WI38 (cell line): ENCODE measurements around the gene PSMB11.

ENCODE experiments used
- H3K4me3 ChIP-seq: 2 replicates; pipeline ENCODE4 v1.5.1; 2011; ENCODE audit warnings: low read depth, mild to moderate bottlenecking, control low read depth, low read length
- TF ChIP-seq, protein P1 (sequence below): IDR thresholded peaks from 2 replicates; pipeline ENCODE4 v1.5.1; 2012; ENCODE audit warnings: low read depth, mild to moderate bottlenecking, control low read depth, low read length

Gene PSMB11

DNA sequence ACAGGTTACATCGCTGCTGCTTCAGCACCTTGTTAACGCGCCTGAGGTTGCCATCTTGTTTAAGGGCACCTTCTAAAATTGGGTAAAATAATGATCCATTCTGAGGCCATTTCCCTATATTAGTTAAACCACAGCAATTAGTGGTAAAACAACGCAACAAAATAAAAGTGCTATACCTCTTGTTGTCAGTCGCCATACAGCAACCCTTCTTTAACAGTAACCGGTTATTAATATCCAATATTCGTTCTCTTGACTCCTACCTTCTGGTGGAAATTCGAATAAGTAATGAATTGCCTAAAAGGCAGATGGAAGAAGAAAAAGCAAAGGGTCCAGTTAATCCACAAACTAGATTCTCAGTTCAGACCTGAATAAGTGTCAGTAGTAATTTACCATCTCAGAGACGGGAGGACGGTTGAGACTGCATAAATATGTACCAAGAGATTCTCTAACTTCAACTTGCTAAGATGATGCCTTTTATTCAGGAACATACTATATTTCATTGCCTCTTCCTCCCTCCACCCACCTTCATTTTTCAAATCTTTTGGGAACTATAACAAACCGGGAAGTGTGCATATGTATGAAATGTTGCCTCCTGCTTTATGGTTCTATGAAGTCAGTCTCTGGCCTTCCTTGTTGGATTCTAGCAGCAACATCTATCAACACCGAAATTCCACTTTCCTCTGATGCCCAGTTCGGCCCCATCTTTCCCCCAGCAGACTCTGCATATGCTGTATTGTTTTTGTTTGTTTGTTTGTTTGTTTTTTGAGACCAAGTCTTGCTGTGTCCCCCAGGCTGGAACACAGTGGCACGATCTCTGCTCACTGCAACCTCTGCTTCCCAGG is 6.5 kb upstream of the PSMB11 start:
- TF ChIP-seq, protein P1, sequence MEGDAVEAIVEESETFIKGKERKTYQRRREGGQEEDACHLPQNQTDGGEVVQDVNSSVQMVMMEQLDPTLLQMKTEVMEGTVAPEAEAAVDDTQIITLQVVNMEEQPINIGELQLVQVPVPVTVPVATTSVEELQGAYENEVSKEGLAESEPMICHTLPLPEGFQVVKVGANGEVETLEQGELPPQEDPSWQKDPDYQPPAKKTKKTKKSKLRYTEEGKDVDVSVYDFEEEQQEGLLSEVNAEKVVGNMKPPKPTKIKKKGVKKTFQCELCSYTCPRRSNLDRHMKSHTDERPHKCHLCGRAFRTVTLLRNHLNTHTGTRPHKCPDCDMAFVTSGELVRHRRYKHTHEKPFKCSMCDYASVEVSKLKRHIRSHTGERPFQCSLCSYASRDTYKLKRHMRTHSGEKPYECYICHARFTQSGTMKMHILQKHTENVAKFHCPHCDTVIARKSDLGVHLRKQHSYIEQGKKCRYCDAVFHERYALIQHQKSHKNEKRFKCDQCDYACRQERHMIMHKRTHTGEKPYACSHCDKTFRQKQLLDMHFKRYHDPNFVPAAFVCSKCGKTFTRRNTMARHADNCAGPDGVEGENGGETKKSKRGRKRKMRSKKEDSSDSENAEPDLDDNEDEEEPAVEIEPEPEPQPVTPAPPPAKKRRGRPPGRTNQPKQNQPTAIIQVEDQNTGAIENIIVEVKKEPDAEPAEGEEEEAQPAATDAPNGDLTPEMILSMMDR, result no peak
- H3K4me3 ChIP-seq, result peak overlapping the region; percentile 93

DNA sequence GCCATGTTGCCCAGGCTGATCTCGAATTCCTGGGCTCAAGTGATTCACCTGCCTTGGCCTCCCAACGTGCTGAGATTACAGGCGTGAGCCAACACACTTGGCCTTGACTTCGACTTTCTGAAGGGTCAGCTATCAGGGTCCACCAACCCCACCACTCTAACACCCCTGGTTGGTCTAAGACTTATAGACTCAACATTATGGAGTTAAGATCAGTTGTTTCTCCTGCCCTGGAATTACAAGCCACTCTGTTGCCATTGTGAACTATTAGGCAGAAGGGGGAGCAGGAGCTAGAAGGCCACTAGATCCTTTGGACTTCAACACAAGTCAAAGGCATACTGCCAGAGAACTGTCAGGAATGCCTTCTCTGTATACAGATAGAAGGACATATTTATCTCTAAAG is 1.9 kb upstream of the PSMB11 start:
- no peak overlapping the region for H3K4me3 ChIP-seq
- TF ChIP-seq, protein P1, result no peak

DNA sequence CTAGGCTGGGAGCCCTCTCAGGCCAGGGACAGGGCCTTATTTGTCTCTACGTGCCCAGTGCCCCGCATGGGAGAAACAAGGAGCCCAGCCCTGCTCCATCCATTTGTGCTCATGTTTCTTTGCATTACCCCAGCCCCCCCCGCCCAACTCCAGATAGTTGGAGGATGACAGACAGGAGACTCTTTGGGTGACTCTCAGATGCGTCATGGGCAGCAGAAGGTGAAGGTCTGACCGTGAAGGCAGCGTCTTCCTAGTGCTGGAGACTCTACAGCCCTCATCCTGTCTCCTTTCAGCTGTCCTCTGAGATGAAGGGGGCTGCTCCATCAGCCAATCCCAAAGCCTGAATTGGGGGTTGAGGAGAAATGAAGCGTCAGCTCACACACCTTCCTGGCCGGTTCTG is 283 bp upstream of the PSMB11 start:
- H3K4me3 ChIP-seq, result no peak overlapping the region
- TF ChIP-seq, protein P1, result no peak

DNA sequence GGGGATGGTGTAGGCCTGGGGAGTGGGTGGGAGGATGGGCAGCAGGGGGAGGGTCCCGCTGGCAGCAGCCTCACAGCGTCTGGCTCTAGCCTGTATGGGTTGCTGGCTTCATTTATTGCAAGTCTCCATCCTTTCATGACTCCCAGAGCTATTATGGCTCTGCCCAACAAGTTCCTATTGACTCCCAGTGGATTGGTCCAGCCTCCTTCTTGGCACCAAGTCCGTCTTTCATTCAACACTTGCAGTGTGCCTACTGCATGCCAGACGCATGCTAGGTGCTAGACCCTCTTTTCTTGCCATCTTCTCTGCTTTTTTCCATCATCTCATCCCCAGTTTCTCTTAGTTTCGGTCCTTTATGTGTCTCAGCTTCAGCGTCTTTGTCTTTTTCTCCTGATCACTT is 1.1 kb downstream of the PSMB11 start:
- H3K4me3 ChIP-seq, result no peak overlapping the region
- TF ChIP-seq, protein P1, result no peak

DNA sequence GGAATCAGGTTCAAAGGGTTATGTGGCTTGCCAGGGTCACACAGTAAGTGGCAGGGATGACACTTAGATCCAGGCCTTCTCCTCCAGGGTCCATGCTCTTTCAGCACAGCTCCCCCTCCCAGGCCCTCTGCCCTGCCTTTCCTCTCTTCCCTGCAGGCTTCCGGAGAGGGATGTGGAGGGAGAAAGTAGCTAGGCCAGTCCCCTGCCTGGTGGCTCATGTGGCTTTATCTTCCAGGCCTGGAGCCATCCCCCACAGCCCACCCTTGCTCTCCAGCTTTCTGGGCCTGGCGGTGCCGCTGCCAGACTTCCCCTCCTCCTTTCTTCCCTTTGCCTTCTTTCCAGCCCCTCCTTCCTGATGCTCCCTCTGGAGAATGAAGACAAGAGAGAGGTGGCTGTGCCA is 1.7 kb downstream of the PSMB11 start:
- H3K4me3 ChIP-seq, result no peak overlapping the region
- TF ChIP-seq, protein P1, result no peak

DNA sequence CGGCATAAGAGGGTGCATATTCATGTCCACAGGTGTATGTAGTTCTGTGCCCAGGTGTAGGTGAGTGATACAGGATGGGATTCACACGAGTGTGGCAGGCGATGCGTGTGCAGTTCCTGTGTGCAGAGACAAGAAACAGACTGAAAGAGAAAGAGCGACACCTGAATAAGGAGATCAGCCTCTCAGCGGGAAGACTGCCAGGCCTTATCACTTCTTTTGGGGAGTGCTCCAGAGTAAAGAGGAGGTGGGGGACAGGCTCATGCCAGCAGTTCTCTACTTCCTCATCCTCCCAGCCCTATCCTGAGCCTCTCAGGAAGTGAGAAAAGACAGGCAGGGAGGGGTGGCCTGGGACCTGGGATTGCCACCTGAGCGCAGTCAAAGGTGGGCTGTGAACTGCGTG is 2.8 kb downstream of the PSMB11 start:
- TF ChIP-seq, protein P1, result no peak
- H3K4me3 ChIP-seq, result no peak overlapping the region

DNA sequence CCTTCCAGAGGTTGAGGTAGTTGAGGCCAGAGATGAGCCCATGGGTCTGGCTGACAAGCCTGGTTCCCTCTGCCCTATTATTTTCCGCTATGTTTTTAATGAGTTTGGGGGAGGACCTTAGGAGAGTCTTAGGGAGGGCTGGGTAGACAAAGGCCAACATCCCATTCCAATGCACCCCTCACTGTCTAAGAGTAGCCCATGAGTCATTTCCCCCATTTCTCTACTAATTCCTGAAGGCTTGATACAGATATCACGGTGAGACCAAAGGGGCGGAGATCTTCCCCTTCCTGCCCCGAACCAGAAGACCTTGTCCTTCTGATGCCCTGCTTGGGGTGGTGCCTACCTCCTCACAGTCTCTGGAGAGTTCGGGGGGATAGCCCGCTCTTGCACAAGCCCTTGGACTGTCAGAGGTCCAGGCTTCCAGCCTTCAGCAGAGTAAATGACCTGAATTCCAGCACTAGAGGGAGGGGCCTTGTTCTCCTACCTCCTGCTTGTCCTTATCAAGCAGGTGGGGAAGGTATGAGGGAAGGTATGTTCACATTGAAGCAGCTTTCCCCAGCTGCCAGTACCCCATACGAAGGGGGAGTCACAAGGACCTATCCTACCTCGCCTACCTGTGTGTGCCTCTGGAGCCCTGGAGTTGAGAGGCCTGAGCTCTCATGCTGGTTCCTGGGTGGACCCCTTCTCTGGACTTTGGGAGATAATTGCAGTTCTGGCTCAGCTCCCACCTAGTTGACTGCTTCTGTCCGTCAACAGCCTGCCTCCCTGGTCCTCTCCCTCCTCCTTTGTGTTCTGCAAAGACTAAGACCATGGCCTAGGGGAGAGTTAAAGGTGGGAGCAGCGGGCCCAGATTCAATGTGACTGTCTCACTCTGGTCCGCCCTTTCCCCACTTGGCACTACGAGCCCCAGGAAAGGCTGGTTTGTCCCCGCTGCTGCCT is 3.7 kb downstream of the PSMB11 start:
- TF ChIP-seq, protein P1, result no peak
- no peak overlapping the region for H3K4me3 ChIP-seq
